Suppressor macrophage (primary cell): ENCODE data around the gene NDFIP2.

ENCODE experiments used
- DNase-seq, 4 experiments: peaks; one replicate each; pipeline ENCODE4 v3.0.0-alpha.2; 2020 to 2022

The NDFIP2 gene

GRCh38 chr13:79497852-79498251, 16.9 kb downstream of the NDFIP2 start:
- DNase-seq = no peak

DNA sequence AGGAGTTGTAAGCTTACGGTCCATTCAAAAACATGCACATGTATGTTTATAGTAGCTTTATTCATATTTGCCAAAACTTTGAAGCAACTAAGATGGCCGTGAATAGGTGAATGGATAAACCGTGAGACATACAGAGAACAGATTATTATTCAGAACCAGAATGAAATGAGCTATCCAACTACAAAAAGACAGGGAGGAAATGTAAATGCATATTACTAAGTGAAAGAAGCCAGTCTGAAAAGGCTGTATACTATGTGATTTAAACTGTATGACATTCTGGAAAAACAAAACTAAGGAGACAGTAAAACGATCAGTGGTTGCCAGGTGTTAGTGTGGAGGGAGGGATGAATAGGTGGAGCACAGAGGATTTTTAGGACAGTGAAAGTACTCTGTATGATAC, 19.9 kb downstream of the NDFIP2 start:
- no peak for DNase-seq

GRCh38 chr13:79501538-79502232, 20.7 kb downstream of the NDFIP2 start:
- no peak for DNase-seq

GRCh38 chr13:79502859-79503468, 22.0 kb downstream of the NDFIP2 start:
- no peak for DNase-seq

- DNase-seq = no peak
Measured at GRCh38 chr13:79503473-79504017, 22.6 kb downstream of the NDFIP2 start.

DNA sequence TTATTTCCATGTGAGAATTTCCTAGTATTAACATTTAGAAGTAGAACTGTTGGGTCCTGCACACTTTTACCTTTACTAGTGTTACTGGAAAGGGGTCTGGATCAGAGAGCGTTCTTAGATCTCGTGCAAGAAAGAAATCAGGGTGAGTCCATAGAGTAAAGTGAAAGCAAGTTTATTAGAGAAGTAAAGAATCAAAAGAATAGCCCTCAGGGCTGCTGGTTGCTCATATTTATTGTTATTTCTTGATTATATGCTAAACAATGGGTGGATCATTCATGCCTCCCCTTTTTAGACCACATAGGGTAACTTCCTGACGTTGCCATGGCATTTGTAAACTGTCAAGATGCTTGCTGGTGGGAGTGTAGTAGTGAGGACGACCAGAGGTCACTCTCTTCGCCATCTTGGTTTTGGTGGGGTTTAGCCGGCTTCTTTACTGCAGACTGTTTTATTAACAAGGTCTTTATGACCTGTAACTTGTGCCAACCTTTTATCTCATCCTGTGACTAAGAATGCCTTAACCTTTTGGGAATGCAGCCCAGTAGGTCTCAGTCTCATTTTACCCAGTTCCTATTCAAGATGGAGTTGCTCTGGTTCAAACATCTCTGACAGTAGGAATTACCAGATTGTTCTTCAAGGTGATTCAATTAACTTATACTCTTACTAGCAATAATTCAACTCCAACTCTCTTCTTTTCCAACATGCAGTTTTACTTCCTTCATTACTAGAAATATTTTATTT, 27.4 kb downstream of the NDFIP2 start:
- DNase-seq = no peak

GRCh38 chr13:79511611-79512010, 30.7 kb downstream of the NDFIP2 start:
- DNase-seq = no peak

DNA sequence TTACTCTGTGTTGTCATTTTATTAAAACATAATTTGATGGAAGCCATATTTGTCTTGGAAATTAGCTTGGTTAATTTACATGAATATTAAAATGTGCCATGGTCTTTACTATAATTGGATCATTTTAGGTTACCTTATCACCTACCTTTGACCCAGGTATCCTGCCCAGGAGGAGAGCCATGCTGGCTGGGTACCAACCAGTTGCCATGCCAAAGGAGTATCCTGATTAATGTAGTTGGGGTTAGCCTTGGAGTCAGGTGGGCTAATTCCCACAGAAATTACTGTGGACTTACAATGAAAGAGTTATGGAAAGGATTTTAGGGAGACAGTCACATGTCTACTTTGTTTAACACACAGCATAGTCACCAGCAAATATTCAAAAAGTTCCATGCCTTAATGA, 32.0 kb downstream of the NDFIP2 start:
- no peak for DNase-seq

- no peak for DNase-seq
Measured at GRCh38 chr13:79516595-79516994, 35.6 kb downstream of the NDFIP2 start.

- DNase-seq = no peak
Measured at GRCh38 chr13:79519255-79519654, 38.3 kb downstream of the NDFIP2 start.

- DNase-seq = no peak
Measured at GRCh38 chr13:79522583-79522982, 41.6 kb downstream of the NDFIP2 start.

DNA sequence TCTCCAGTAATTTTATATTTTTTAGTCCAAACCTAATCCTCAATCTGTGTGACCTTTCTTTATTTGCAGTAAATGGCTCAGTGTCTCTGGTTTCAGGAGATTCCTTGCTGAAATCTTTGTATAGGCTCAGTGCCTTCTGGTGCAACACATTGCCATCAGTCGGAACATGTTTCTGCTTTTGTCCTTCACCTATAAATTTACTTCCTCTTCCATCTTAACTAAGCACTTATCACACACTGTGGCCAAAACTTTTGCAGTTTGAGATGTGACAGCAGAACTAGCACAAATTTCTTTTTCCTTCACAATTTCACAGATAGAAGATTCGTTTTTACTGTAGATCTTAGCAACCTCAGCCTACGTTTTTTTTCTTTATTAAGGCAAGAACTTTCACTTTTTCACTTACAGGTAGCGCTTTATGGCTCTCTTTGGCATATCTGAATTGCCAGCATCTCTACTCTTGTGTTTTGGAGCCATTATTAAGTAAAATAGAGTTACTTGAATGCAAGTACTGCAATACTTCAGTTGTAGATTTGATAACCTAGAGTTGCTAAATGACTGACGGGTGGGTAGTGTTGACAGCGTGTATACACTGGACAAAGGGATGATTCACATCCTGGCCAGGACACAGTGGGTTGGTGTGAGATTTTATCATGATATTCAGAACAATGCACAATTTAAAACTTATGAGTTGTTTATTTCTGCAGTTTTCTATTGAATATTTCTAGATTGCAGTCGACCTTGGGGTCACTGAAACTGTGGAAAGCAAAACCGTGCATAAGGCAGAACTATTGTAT, 44.3 kb downstream of the NDFIP2 start:
- peak in 1 of 4 experiments; percentile 2 for DNase-seq

GRCh38 chr13:79527698-79528097, 46.7 kb downstream of the NDFIP2 start:
- DNase-seq = no peak

- DNase-seq = no peak
Measured at GRCh38 chr13:79528356-79528755, 47.4 kb downstream of the NDFIP2 start.

GRCh38 chr13:79528759-79529191, 47.8 kb downstream of the NDFIP2 start:
- DNase-seq = no peak

DNA sequence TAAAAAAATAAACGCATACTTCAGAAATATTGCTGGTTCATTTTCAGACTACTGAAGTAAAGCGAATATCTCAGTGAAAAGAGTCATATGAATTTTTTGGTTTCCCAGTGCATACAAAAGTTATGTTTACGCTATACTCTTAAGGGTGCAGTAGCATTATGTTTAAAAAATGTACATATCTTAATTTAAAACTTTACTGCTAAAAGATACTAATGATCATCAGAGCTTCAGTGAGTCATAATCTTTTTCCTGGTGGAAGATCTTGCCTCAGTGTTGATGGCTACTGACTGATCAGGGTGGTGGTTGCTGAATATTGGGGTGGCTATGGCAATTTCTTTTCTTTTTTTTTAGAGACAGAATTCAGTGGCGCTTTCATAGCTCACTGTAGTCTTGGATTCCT, 48.9 kb downstream of the NDFIP2 start:
- no peak for DNase-seq

- no peak for DNase-seq
Measured at GRCh38 chr13:79530270-79530669, 49.3 kb downstream of the NDFIP2 start.

DNA sequence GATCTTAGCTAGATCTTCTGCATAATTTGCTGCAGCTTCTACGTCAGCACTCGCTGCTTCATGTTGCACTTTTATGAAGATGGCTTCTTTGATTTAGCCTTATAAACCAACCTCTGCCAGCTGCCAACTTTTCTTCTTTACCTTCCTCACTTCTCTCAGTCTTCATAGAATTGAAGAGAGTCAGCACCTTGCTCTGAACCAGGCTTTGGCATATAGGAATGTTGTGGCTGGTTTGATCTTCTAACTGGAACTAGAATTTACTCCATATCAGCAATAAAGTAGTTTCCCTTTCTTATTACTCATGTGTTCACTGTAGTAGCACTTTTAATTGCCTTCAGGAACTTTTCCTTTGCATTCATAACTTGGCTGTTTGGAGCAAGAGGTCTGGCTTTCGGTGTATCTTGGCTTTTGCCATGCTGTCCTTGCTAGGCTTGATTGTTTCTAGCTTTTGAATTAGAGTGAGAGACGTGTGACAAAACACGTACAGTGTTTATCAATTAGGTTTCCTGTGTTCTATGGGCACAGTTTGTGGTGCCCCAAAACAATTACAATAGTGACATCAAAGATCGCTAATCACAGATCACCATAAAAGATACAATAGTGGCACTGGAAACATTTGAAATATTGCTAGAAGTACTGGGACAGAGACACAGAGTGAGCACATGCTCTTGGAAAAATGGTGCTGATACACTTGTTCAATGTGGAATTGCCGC, 50.7 kb downstream of the NDFIP2 start:
- DNase-seq = no peak

GRCh38 chr13:79532576-79532975, 51.6 kb downstream of the NDFIP2 start:
- no peak for DNase-seq

GRCh38 chr13:79533781-79534400, 52.9 kb downstream of the NDFIP2 start:
- no peak for DNase-seq

DNA sequence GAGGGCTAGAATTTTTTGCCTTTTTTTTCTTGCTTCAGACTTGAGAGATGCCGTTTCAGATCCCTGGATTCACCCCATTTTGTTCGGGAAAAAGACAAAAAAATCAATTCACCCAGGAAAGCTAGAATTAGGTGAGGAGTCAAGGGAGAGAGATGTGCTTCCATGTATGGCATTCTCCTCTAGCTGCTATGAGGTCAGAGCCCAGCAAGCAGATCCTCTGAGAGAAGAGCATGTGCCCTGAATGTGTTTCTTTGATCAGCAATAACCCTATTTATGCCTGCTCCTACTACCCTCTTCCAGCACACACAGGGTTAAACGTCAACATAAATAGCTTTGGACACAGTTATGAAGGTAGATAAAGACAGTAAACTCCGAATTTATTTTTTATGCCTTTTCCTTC, 53.6 kb downstream of the NDFIP2 start:
- DNase-seq = no peak

- DNase-seq = no peak
Measured at GRCh38 chr13:79538757-79539156, 57.8 kb downstream of the NDFIP2 start.
